HuH-7 (cell line): ENCODE results near the gene ELP1.
"Not testable (repeated sequence)": the region's sequence is repeated elsewhere in the genome, so short reads cannot be mapped to it uniquely, and the experiment has no call there.

Experiments
- DNase-seq: peaks from one replicate; pipeline ENCODE4 v3.0.0; 2011; ENCODE audit warnings: low spot score

The ELP1 gene

GRCh38 chr9:108933718-108934322 is at the start of gene ELP1:
Gene ELP1 (minus strand): TSS chr9:108934124. CDS start chr9:108931146, 2,978 bp downstream.
- DNase-seq = peak; percentile 86

DNA sequence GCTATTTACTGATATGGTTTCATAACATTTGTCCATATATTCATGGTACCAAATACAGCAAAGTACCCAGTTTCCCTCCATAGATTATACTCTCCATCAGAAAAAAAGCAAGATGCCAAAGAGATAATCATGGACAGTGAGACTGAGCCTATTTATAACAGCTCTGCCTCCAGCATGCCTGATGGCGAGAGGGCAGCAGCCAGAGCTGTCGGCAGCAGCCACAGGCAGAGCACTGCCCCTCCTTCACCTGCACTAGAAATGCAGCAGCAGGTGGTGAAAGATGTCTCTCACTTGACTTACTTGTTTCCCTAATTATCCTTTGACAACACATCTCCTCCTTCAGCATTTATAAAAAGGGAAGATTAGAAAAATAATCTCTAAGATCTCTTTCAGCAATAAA is 47.0 kb upstream of the ELP1 start:
- no peak for DNase-seq

DNA sequence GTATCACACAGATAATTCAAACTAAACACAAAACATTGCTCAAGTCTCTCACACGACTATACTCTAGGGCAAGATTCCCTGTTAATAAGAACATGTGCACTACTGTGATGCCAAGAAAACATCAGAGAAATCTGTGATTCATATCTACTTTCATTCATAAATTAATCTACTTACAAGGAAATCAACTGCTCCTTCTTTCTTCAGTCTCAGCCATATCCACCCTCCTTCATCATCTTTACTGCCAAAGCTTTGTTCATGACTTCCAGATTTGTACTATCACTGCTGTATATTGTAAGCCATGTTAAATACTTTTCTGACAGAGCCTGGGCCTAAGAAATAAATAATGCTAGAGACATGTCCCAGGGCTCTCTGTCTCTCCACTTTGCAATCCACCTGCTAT is 44.3 kb upstream of the ELP1 start:
- no peak for DNase-seq

GRCh38 chr9:108973895-108974294 is 40.0 kb upstream of the ELP1 start:
- no peak for DNase-seq

GRCh38 chr9:108972626-108973209 is 38.8 kb upstream of the ELP1 start:
- no peak for DNase-seq

GRCh38 chr9:108972186-108972585 is 38.3 kb upstream of the ELP1 start:
- no peak for DNase-seq

GRCh38 chr9:108971392-108971791 is 37.5 kb upstream of the ELP1 start:
- DNase-seq = not testable (repeated sequence)

DNA sequence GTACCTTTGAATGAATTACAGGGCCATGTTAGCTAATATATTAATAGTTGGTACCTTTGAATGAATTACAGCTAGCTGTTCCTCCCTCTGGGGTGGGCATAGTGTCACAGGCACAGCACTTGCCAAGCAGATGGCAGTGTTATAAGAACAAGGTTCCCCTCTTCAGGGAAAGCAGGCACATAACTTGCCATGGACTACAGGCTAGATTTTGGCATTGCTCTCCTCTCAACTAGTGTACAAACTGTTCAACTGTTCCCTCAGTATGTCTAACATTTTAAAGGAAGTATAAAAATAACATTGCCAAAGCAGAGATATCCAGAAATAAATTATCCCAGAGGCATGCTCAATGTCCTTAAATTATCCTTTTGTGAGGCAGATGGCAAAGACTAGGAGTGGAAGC is 34.0 kb upstream of the ELP1 start:
- no peak for DNase-seq

DNA sequence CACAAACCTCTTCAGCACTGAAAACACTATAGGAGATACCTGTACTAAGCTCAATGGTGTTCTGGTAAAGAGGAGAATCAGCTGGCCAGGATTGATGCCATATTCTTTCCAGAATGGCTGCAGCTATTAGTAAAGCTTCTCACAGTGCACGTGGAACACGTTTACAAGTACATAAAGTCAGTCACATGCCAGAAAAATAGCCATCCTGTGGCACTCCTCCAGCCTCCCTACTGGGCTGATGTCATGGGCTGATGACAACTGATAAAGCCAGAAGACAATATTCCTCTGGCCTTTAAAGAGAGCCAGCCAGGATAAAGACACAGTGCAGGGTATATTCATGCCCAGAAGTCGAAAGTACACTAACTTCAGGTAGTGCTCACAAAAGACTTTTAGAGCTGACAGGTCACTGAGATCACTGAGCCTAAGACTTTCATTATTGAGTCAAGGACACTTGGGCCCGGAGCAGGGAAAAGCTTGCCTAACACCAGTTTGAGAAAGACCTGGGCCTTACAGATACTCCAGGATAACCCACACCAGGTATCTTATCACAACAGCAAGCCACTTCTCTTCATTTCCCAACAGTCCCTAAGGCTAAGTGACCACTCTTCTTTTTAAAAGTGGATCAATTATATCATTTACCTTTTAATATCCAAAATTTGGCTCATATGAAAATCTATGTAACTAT is 29.7 kb upstream of the ELP1 start:
- no peak for DNase-seq

DNA sequence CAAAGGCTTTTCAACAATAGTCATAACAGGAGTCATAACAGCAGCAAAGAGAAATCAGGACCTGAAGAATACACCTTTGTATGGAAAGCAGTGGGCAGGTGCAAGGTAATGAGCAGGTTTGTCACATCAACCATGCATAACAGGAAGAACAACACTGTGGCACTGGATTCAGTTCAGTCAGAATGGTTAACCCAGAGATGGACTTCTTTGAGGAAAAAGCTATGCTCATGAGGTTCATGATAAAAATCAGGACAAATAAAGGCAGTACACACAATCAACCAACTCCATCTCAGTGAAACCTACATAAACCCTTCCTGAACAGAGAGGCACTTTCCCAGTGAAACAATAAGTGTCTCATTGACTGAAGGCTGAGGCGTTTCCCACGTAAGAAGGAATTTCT is 27.2 kb upstream of the ELP1 start:
- no peak for DNase-seq

DNA sequence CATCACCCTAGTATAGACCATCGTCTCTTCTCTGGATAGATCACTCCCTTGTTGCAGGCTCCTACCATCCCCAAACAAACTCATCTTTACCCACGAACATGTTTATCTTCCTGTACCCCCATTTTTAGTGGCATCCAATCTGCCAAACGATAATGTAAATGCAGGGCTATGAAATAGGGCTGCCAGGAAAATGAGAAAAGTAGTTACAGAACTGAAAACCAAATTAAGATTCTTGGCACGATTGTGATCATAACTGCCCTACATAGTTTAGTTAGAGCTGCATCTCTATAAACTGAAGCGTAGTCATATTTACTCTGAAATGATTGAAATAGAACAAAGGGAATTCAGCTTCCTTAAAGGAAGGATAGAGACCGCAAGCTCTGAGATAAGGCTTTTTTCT is 26.4 kb upstream of the ELP1 start:
- no peak for DNase-seq

- no peak for DNase-seq
These were observed 22.7 kb upstream of the ELP1 start for GRCh38 chr9:108956631-108957026.

DNA sequence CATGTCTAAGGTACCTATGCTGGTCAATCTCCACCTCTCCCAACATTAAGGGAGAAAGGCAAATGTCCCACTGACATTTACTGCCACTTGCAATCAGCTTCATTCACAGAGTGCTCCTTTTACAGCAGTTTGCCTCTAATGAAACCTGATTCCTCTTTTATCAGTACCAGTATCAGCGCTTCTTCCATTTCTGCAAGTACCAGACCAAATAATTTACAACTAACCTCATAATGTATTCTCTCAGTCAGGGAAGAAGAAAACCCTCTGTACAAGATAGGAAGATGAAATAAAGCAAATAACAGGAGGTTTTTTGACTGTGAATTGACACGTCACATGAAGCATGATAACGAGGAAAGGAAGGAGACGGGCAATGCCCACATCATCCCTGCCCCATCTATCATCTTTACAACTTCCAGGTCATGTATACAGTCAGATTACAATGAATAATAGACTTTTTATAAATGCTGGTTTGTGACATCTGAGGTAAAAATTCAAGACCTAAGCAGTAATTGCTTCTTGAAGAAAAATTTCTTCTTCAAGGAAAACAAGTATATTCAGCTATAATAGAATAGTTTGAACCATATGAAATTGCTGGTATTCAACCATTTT is 22.2 kb upstream of the ELP1 start:
- no peak for DNase-seq

- peak; percentile 17 for DNase-seq
These were observed 20.2 kb upstream of the ELP1 start for GRCh38 chr9:108953983-108954574.

DNA sequence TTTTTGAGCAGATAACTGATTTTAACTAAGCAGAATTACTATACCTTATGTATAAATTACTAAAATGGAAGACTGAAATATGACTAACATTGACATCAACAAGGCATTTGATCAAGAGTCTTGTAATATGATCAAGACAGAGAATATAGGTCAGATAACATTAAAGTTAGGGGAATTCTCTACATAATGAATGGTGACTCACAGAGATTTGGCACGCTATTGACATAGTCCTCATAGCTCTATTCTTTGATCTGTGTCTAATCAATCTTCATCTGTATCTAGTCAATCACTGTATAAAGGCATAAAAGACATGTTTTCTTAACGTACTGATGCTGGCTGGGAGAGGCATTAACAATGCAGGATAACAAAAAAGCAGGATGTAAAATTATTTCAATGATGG is 17.7 kb upstream of the ELP1 start:
- no peak for DNase-seq

- DNase-seq = no peak
These were observed 16.2 kb upstream of the ELP1 start for GRCh38 chr9:108950168-108950567.

DNA sequence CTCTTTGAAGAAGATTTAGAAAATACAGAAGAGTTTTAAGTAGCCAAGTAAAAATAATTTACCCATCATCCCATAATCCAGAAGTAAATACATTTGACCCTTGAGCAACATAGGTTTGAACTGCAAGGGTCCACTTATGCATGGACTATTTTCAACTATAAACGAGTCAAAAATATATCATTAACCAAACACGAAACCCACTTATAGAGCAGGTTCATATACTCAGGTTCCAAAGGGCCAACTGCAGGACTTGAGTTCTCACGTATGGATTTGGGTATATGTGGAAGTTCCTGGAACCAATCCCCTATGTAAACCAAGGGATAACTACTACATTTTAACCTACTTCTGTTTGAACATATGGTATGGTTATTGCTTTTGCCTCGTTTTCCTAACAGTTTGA is 6.1 kb upstream of the ELP1 start:
- DNase-seq = no peak

GRCh38 chr9:108937561-108938305 is 3.8 kb upstream of the ELP1 start:
- no peak for DNase-seq

DNA sequence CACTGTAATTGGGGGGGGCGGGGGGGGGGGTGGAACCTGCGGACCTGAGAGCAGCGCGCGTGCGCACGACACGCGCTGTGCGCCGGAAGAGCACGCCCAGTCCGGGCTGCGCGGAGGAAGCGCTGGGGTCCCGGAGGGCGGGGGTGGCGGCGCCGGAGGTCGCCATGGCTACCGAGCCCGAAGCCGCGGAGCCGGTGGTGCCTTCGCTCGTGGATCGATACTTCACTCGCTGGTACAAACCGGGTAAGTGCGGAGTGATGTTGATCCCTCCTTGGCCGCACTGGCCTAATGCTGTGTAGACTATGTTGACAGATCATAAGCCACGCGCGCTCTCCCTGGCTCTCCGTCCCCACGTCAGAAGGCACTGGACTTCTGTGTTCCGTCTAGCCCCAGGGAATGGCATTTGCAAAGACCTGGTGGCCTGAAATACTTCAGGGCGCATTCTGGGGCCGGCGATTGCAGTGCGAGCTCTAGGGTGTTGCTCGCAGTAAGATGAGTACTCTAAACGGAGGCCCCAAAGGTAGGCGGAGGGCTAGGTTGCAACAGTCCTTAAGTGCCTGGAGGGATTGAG is 484 bp upstream of the ELP1 start, which contains the start of gene ABITRAM:
TSS of gene ABITRAM (plus strand) at position 78 of the 571 bp plus-strand sequence. CDS start at position 165, 87 bp downstream.
- peak; percentile 85 for DNase-seq

DNA sequence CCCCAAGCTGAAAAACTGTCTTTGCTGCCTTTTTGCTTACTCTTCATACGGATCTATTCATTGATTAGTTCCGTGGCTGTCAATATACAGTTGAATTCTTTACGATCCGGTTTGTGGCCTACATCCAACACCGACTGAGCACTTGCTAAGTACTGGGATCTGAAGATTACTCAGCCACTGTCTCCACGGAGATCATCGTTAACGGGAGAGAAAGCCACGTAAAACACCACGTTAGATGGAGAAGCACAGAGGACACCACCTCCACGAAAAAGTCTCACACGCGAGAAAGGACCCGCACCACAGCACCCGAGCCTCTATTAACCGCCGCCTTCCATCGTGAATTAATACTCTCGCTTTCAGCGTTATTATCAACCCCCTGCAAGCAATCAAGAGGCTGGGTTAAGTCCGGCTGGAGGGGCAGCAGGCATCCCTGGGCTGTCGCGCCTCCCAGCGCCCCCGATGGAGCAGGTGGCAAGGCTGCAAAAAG is 650 bp downstream of the ELP1 start:
- no peak for DNase-seq

GRCh38 chr9:108928386-108928785 is 5.5 kb downstream of the ELP1 start:
- DNase-seq = no peak
